Ovary (tissue), 9 donors: ENCODE measurements around the gene MCOLN3. TPM values are rescaled to one million over a fixed set of nuclear protein-coding genes. Genes with fewer than 3 reads are reported as not detected.

Experiments
- DNase-seq, 5 donors: peaks; one replicate each; pipeline ENCODE4 v3.0.0-alpha.2; 2019 to 2020
- H3K27ac ChIP-seq, 2 donors: fragments of 200-600 bp; one replicate each; pipeline versions ENCODE4 v1.5.1 to v1.8.0; 2019 to 2022
- H3K27me3 ChIP-seq: fragments of 200-600 bp; one replicate; pipeline ENCODE4 v1.8.0; 2022
- H3K36me3 ChIP-seq: fragments of 200-600 bp; sonication (generic); one replicate; pipeline ENCODE4 v1.5.1; 2019
- H3K4me1 ChIP-seq: one replicate; pipeline ENCODE4 v1.8.1; 2013; ENCODE audit warnings: mild to moderate bottlenecking, moderate library complexity; ENCODE audit not compliant: insufficient read depth
- H3K4me3 ChIP-seq: fragments of 200-600 bp; sonication (generic); one replicate; pipeline ENCODE4 v1.5.1; 2017
- H3K9me3 ChIP-seq, 2 donors: fragments of 200-600 bp in 1 of 2; sonication (generic) in 1 of 2; one replicate each; pipeline versions ENCODE4 v1.5.1 to v1.8.1; 2013 to 2019; ENCODE audit warnings: mild to moderate bottlenecking in 1 of 2, moderate library complexity in 1 of 2
- CTCF ChIP-seq, 3 donors: fragments of 450-650 bp in 2 of 3; fragments of 200-600 bp in 1 of 3; IDR thresholded peaks; one replicate each; pipeline versions ENCODE4 v1.5.1 to v1.8.0; 2016 to 2022; ENCODE audit warnings: antibody characterized with exemption in 3 of 3, mild to moderate bottlenecking in 1 of 3
- EP300 ChIP-seq: sonication (generic); formaldehyde crosslinking; IDR thresholded peaks from one replicate; pipeline ENCODE4 v1.6.1; 2017; ENCODE audit warnings: antibody characterized with exemption
- POLR2A ChIP-seq: fragments of 450-650 bp; IDR thresholded peaks from one replicate; pipeline ENCODE4 v1.6.1; 2017; ENCODE audit warnings: antibody characterized with exemption, mild to moderate bottlenecking, moderate library complexity
- WGBS, 3 donors: extraction: QIAGEN DNeasy Blood & Tissue Kit in 1 of 3; methylation state at CpG; one replicate each; pipeline versions ENCODE4 v1.1.5 to v1.1.7; 2013 to 2017; 5-methylcytosine and 5-hydroxymethylcytosine counted together
- intact Hi-C, 4 donors: fragments of 100-400 bp; cut with DNase I; formaldehyde crosslinking; loops; one replicate each; pipeline versions ENCODE4 v1.11.0 to v1.15.1; 2022 to 2023
- polyA plus RNA-seq, 2 donors: library from polyadenylated mRNA; stranded (reverse); fragments of 200-250 nt in 1 of 2; fragments of 350-450 nt in 1 of 2; fragmentation: Illumina TruSeq in 1 of 2; extraction: RNeasy Lipid Tissue Mini Kit (QIAGEN cat#74804) in 1 of 2; gene quantifications; one replicate each; pipeline ENCODE4 v1.2.3, GENCODE V29; 2013 to 2014
- total RNA-seq, 7 donors: library from RNA; depleted of rRNA in 2 of 7; stranded (reverse); fragments of >200 nt in 2 of 7; fragmentation: NEBNext Ultra II Directional in 3 of 7; extraction: Animal tissue kit (Norgen Biotek cat#: 25700) in 3 of 7; gene quantifications; one replicate each; pipeline versions ENCODE4 v1.1.0 to v1.2.4, GENCODE V29; 2016 to 2023
- donor health status: DM: no; HTN: no; CAD: no; lungs with moderate emphysema.
- donor health status: DM: no; HTN: no; CAD: no.
- donor health status: Bipolar disorder and iron deficiency.
- donor health status: DM: yes; HTN: yes; CAD: no.
- donor health status: DM: no; HTN: no; CAD: no.
- donor health status: DM: yes; HTN: yes; CAD: no.

MCOLN3 gene
- total and polyA plus RNA-seq, 9 donors, result 0.71 to 8.3 (median 3.6) TPM

GRCh38 chr1:85058786-85059185 is 10.5 kb upstream of the MCOLN3 start:
- no peaks in the 10 kb centered on the region for H3K9me3 ChIP-seq
- H3K4me1 ChIP-seq, result no peaks in the 10 kb centered on the region
- DNase-seq, result no peak
- 40 to 49% (median 44%) methylated on average over 1 of the region's 1 CpG for WGBS, 3 donors
- no peak overlapping the region for H3K27ac ChIP-seq
- H3K36me3 ChIP-seq, result no peaks in the 10 kb centered on the region
- no peaks in the 10 kb centered on the region for H3K27me3 ChIP-seq
- no peak for TF ChIP-seq EP300
- no peak for TF ChIP-seq CTCF (IDR thresholded peaks at IDR 0.05)
- no peak for TF ChIP-seq POLR2A
- intact Hi-C loops, result no loop called here
- H3K4me3 ChIP-seq, result no peak overlapping the region

- H3K4me3 ChIP-seq, result no peak overlapping the region
- no peak for DNase-seq
- H3K36me3 ChIP-seq, result no peaks in the 10 kb centered on the region
- H3K27me3 ChIP-seq, result no peaks in the 10 kb centered on the region
- H3K27ac ChIP-seq, result no peak overlapping the region
- no peaks in the 10 kb centered on the region for H3K9me3 ChIP-seq
- TF ChIP-seq POLR2A, result no peak
- TF ChIP-seq CTCF (IDR thresholded peaks at IDR 0.05), result no peak
- H3K4me1 ChIP-seq, result no peaks in the 10 kb centered on the region
- WGBS, 3 donors, result 75 to 85% (median 76%) methylated on average over 1 of the region's 1 CpG
- intact Hi-C loops, result no loop called here
These were observed 10.0 kb upstream of the MCOLN3 start for GRCh38 chr1:85058311-85058710.

- 54 to 69% (median 62%) methylated on average over 4 of the region's 4 CpGs for WGBS, 3 donors
- DNase-seq, result no peak
- Histone ChIP-seq H3K27me3 (no peaks in the 10 kb centered on the region), H3K4me1 (no peaks in the 10 kb centered on the region), H3K27ac (no peak overlapping the region), H3K4me3 (no peak overlapping the region), H3K9me3 (no peaks in the 10 kb centered on the region), H3K36me3 (no peaks in the 10 kb centered on the region)
- intact Hi-C loops, result no loop called here
- TF ChIP-seq CTCF (IDR thresholded peaks at IDR 0.05), result no peak
- no peak for TF ChIP-seq EP300
- TF ChIP-seq POLR2A, result no peak
These were observed 6.4 kb upstream of the MCOLN3 start for GRCh38 chr1:85054664-85055063.

- Histone ChIP-seq H3K4me3 (no peak overlapping the region), H3K9me3 (no peaks in the 10 kb centered on the region), H3K27me3 (no peaks in the 10 kb centered on the region), H3K27ac (no peak overlapping the region), H3K36me3 (no peaks in the 10 kb centered on the region), H3K4me1 (peaks cover 4% of the 10 kb centered on the region)
- DNase-seq, result no peak
- WGBS, 3 donors, result 45 to 58% (median 57%) methylated on average over 11 of the region's 11 CpGs
- intact Hi-C loops, result no loop called here
- TF ChIP-seq POLR2A (no peak), CTCF (IDR thresholded peaks at IDR 0.05) (no peak), EP300 (no peak)
These were observed 1.5 kb upstream of the MCOLN3 start for GRCh38 chr1:85049735-85050166.
